HG03520 (cell line): ENCODE measurements around the gene PPIP5K1.
"Not testable (repeated sequence)": the region's sequence is repeated elsewhere in the genome, so short reads cannot be mapped to it uniquely, and the experiment has no call there.

Experiments
- ATAC-seq: cut with Tn5 transposase; IDR thresholded peaks from one replicate; pipeline ENCODE4 v1.9.1; 2021; ENCODE audit warnings: mild to moderate bottlenecking, moderate library complexity; ENCODE audit not compliant: unreplicated experiment

Gene PPIP5K1

DNA sequence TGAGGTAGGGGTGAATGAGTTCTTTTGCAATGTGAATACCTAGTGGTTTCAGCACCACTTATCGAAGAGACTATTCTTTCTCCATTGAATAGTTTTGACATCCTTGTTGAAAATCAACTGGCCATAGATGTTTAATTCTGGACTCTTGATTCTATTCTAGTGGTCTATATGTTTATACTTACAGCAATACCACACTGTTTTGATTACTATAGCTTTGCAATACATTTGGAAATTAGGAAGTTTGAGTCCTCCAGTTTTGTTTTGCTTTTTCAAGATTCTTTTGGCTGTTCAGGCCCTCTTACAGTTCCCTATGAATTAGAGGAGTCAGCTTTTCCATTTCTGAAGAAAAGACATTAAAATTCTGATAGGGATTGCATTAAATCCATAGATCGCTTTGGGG lies 42.5 kb downstream of the PPIP5K1 start:
- ATAC-seq: no peak

DNA sequence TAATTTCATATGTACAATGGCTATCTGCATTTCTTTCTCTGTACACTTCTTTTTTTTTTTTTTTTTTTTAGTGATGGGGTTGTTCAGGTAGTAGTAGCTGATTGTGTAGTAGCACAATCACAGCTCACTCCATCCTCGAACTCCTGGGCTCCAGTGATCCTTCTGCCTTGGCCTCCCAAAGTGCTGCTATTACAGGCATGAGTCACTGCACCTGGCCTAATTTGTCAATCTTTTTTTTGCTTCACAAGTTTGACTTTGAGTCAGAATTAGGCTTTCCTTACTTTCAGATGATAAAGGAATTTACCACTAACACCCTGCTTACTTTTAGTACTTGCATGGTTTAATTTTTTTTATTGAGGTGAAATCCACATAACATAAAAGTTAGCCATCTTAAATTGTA lies 44.6 kb downstream of the PPIP5K1 start:
- ATAC-seq: no peak

DNA sequence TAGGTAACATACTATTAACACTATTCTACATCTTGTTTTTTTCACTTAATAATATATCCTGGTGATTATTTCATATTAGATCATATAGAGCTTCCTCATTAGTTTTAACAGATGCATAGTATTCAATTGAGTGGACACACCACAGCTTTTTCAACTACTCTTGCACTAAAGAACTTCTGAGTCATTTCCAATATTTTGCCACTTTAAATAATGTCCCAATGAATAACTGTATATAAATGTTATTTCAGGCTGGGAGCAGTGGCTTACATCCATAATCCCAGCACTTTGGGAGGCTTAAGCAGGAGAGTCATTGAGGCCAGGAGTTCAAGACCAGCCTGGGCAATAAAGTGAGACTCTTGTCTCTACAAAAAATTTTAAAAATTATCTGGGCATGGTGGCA lies 45.7 kb downstream of the PPIP5K1 start:
- no peak for ATAC-seq

DNA sequence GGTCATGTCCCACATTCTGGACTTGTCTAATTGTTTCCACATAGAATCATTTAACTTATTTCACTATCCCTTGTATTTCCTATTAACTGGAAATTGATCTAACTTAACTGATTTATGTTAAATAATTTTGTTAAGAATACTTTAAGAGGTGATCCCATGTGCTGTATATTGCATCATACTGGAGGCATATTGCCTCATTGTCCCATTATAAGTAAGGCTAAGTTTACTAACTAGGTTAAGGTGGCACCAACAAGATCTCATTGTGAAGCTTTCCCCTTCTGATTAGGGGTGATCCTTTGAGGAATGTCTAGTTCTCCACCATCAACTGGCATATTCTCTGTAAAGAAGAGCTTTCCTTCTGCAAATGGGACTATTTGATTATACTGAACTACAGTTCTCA lies 48.2 kb downstream of the PPIP5K1 start:
- no peak for ATAC-seq

DNA sequence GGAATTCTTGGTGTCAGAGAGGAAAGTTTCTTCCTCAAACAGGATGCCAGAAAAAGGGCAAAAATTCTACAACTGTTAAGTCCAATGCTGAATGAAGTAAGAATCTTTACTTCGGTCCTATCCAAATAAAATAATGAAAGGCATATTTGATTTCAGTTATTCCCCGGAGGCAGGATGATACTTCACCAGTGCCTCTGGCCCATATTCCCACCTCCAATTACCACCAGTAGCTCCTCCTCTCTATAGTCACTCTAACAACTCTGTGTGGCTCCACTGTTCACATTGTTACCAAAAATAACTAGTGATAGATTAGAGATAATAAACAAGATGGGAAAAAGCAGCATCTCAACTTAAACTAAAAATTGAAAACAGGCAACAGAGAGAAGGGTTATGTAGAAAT lies 51.9 kb downstream of the PPIP5K1 start:
- ATAC-seq: no peak

DNA sequence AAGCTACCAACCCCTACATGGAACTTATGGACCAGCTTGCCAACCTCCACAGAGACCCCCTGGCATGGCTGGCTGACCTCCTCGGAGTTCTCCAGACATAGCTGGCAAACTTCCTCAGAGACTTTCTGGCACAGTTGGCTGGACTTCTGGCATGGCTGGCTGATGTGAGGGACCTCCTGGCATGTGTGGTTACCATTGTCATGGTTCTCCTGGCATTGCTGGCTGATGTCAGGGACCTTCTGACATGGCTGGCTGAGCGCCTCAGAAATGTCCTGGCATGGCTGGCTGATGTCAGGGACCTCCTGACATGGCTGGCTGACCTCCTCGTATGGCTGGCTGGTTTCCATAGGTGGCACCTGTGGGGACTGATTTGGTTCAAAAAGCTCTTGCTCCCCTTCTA lies 55.1 kb downstream of the PPIP5K1 start:
- no peak for ATAC-seq

DNA sequence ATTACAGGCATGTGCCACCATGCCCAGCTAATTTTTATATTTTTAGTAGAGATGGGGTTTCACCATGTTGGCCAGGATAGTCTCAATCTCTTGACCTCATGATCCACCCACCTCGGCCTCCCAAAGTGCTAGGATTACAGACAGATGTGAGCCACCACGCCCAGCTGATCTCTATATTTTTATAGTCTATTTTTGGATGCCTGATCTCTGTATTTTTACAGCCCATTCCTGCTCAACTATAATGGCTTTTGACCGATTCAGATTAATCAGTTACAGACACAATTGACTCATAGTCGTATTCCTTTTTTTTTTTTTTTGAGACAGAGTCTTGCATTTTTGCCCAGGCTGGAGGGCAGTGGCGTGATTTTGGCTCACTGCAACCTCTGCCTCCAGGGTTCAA lies 57.2 kb downstream of the PPIP5K1 start:
- not testable (repeated sequence) for ATAC-seq

DNA sequence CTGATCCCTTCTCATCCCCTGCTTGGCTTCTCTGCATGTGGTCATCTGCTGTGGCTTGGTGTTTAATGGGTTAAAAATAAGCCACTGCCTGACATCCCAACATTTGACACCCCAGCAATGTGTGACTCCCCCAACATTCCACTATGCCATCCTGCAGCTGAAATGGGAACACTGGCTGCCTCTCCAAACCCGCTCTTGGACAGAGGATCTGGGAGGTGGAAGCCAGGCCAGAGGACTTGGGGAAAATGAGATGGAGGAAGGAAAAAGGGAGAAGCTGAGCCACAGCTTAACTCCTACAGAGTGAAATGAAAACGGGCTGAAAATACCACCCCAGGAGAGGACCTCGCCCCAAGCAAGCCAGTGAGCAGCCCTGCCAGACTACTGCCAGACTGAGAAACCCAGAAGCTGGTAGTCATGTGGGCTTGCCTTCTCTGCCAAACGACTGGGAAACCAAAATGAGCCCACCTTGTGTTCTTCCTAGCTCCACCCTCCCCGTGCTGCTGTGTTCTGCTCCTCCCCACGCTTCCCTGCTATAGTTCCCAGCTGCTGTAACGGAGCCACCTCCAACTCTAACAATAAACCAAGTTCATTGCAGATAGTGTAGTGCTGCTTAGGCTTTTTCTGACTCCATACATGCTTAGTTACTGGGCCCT lies 58.9 kb downstream of the PPIP5K1 start:
- ATAC-seq: no peak

DNA sequence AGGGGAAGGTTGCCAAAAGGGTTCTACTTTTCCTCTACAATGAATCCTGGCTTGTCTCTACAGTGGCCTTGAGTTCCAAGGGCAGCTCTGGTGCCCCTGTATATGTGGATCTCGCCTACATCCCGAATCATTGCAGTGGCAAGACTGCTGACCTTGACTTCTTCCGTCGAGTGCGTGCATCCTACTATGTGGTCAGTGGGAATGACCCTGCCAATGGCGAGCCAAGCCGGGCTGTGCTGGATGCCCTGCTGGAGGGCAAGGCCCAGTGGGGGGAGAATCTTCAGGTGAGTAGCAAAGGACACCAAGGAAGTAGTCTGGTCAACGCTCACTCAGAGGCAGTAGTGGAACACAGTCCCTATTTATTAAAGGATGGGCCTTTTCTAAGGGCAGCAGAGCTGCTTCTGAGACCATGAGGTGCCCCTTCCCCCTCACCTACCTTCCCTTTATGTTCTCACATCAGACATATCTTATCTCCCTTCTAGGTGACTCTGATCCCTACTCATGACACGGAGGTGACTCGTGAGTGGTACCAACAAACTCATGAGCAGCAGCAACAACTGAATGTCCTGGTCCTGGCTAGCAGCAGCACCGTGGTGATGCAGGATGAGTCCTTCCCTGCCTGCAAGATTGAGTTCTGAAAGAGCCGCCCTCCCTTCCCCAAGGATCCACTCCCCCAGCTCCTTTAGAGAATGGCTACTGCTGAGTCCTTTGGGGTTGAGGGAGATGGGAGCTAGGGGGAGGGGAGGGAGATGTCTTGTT lies 60.2 kb downstream of the PPIP5K1 start:
- no peak for ATAC-seq

DNA sequence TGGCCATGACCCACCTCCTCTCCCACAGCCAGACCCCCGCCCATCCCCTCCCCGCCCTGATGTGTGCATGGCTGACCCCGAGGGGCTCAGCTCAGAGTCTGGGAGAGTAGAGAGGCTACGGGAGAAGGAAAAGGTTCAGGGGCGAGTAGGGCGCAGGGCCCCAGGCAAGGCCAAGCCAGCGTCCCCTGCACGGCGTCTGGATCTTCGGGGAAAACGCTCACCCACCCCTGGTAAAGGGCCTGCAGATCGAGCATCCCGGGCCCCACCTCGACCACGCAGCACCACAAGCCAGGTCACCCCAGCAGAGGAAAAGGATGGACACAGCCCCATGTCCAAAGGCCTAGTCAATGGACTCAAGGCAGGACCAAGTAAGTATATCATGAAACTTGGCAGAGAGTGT lies 60.9 kb downstream of the PPIP5K1 start:
- no peak for ATAC-seq

DNA sequence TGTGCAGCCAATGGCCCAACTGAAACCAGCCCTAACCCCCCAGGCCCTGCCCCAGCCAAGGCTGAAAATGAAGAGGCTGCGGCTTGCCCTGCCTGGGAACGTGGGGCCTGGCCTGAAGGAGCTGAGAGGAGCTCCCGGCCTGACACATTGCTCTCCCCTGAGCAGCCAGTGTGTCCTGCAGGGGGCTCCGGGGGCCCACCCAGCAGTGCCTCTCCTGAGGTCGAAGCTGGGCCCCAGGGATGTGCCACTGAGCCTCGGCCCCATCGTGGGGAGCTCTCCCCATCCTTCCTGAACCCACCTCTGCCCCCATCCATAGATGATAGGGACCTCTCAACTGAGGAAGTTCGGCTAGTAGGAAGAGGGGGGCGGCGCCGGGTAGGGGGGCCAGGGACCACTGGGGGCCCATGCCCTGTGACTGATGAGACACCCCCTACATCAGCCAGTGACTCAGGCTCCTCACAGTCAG lies 61.4 kb downstream of the PPIP5K1 start:
- ATAC-seq: no peak

DNA sequence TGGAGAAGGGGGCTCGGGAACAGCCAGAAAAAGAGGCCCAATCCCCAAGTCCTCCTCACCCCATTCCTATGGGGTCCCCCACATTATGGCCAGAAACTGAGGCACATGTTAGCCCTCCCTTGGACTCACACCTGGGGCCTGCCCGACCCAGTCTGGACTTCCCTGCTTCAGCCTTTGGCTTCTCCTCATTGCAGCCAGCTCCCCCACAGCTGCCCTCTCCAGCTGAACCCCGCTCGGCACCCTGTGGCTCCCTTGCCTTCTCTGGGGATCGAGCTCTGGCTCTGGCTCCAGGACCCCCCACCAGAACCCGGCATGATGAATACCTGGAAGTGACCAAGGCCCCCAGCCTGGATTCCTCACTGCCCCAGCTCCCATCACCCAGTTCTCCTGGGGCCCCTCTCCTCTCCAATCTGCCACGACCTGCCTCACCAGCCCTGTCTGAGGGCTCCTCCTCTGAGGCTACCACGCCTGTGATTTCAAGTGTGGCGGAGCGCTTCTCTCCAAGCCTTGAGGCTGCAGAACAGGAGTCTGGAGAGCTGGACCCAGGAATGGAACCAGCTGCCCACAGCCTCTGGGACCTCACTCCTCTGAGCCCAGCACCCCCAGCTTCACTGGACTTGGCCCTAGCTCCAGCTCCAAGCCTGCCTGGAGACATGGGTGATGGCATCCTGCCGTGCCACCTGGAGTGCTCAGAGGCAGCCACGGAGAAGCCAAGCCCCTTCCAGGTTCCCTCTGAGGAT lies 62.0 kb downstream of the PPIP5K1 start:
- ATAC-seq: no peak

DNA sequence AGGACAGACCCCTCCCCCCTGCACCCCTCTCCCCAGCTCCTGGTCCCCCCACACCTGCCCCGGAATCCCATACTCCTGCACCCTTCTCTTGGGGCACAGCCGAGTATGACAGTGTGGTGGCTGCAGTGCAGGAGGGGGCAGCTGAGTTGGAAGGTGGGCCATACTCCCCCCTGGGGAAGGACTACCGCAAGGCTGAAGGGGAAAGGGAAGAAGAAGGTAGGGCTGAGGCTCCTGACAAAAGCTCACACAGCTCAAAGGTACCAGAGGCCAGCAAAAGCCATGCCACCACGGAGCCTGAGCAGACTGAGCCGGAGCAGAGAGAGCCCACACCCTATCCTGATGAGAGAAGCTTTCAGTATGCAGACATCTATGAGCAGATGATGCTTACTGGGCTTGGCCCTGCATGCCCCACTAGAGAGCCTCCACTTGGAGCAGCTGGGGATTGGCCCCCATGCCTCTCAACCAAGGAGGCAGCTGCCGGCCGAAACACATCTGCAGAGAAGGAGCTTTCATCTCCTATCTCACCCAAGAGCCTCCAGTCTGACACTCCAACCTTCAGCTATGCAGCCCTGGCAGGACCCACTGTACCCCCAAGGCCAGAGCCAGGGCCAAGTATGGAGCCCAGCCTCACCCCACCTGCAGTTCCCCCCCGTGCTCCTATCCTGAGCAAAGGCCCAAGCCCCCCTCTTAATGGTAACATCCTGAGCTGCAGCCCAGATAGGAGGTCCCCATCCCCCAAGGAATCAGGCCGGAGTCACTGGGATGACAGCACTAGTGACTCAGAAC lies 62.8 kb downstream of the PPIP5K1 start:
- no peak for ATAC-seq

DNA sequence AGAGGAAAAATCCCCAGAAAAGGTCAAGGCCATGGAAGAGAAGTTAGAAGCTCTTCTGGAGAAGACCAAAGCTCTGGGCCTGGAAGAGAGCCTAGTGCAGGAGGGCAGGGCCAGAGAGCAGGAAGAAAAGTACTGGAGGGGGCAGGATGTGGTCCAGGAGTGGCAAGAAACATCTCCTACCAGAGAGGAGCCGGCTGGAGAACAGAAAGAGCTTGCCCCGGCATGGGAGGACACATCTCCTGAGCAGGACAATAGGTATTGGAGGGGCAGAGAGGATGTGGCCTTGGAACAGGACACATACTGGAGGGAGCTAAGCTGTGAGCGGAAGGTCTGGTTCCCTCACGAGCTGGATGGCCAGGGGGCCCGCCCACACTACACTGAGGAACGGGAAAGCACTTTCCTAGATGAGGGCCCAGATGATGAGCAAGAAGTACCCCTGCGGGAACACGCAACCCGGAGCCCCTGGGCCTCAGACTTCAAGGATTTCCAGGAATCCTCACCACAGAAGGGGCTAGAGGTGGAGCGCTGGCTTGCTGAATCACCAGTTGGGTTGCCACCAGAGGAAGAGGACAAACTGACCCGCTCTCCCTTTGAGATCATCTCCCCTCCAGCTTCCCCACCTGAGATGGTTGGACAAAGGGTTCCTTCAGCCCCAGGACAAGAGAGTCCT lies 63.6 kb downstream of the PPIP5K1 start:
- ATAC-seq: no peak

DNA sequence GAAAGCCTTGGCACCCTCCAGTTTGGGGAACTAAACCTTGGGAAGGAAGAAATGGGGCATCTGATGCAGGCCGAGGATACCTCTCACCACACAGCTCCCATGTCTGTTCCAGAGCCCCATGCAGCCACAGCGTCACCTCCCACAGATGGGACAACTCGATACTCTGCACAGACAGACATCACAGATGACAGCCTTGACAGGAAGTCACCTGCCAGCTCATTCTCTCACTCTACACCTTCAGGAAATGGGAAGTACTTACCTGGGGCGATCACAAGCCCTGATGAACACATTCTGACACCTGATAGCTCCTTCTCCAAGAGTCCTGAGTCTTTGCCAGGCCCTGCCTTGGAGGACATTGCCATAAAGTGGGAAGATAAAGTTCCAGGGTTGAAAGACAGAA lies 64.9 kb downstream of the PPIP5K1 start:
- no peak for ATAC-seq

DNA sequence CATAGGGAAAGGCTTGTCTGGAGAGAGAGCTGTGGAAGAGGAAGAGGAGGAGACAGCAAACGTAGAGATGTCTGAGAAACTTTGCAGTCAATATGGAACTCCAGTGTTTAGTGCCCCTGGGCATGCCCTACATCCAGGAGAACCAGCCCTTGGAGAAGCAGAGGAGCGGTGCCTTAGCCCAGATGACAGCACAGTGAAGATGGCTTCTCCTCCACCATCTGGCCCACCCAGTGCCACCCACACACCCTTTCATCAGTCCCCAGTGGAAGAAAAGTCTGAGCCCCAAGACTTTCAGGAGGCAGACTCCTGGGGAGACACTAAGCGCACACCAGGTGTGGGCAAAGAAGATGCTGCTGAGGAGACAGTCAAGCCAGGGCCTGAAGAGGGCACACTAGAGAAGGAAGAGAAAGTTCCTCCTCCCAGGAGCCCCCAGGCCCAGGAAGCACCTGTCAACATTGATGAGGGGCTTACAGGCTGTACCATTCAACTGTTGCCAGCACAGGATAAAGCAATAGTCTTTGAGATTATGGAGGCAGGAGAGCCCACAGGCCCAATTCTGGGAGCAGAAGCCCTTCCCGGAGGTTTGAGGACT lies 65.7 kb downstream of the PPIP5K1 start:
- no peak for ATAC-seq

DNA sequence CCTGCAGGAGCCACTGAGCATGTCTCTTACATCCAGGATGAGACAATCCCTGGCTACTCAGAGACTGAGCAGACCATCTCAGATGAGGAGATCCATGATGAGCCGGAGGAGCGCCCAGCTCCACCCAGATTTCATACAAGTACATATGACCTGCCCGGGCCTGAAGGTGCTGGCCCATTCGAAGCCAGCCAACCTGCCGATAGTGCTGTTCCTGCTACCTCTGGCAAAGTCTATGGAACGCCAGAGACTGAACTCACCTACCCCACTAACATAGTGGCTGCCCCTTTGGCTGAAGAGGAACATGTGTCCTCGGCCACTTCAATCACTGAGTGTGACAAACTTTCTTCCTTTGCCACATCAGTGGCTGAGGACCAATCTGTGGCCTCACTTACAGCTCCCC lies 66.4 kb downstream of the PPIP5K1 start:
- no peak for ATAC-seq

DNA sequence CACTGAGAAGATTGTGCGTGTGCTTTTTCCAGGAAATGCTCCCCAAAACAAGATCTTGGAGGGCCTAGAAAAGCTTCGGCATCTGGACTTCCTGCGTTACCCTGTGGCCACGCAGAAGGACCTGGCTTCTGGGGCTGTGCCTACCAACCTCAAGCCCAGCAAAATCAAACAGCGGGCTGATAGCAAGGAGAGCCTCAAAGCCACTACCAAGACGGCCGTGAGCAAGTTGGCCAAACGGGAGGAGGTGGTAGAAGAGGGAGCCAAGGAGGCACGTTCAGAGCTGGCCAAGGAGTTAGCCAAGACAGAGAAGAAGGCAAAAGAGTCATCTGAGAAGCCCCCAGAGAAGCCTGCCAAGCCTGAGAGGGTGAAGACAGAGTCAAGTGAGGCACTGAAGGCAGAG lies 67.8 kb downstream of the PPIP5K1 start:
- no peak for ATAC-seq

DNA sequence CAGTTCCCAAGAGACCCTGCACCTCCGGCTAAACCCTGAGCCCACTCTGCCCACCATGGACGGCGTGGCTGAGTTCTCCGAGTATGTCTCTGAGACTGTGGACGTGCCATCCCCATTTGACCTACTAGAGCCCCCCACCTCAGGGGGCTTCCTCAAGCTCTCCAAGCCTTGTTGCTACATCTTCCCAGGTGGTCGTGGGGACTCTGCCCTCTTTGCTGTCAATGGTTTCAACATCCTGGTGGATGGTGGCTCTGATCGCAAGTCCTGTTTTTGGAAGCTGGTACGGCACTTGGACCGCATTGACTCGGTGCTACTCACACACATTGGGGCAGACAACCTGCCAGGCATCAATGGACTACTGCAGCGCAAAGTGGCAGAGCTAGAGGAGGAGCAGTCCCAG lies 68.6 kb downstream of the PPIP5K1 start:
- ATAC-seq: no peak

DNA sequence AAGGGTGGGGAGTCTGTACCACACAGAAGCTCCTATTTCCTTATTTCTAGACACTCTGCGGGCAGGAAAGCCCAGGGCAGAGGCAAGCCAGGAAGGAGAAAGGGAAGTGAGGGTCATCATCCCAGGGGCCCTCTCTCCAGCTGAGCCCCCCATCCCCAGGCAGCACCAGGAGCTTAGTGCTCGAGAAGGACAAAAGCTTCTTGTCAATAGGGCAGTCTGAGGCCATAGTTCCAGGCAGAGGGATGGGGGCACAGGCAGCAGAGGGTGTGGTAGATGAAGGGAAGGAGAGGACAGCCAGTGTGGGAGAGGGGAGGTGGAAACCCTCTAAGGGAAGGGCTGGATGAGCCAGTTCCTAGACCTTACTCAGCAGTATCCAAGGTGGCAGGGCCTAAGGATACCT lies 69.9 kb downstream of the PPIP5K1 start:
- ATAC-seq: no peak
